BJ (cell line): ENCODE results near the gene FPR3. TPM values are rescaled to one million over a fixed set of nuclear protein-coding genes. Genes with fewer than 3 reads are reported as not detected.

Source experiments
- CTCF ChIA-PET: fragments of 350-600 bp; formaldehyde crosslinking; extraction: SDS; loops from one replicate; lab custom pipeline; 2021; ENCODE audit warnings: antibody characterized with exemption, inconsistent platforms; lab: Yijun Ruan, JAX
- POLR2A ChIA-PET: fragments of 300-600 bp; sonication (Branson Sonifier 250); formaldehyde crosslinking; extraction: SDS; loops from one replicate; lab custom pipeline; 2021; ENCODE audit warnings: antibody characterized with exemption; lab: Charles Lee
- DNase-seq: peaks from one replicate; pipeline ENCODE4 v3.0.0-alpha.2; 2011; ENCODE audit warnings: low read depth
- H3K27me3 ChIP-seq: 2 replicates; pipeline ENCODE4 v1.6.0; 2011; ENCODE audit warnings: low read length; ENCODE audit not compliant: control insufficient read depth, insufficient read depth
- H3K36me3 ChIP-seq: 2 replicates; pipeline ENCODE4 v1.5.1; 2011; ENCODE audit warnings: low read length; ENCODE audit not compliant: control insufficient read depth, insufficient read depth
- H3K4me3 ChIP-seq: 2 replicates; pipeline ENCODE4 v1.5.1; 2011; ENCODE audit warnings: low read depth, mild to moderate bottlenecking, control low read depth, low read length
- polyA plus RNA-seq: library from polyadenylated mRNA; depleted of rRNA; stranded (reverse); fragments of >200 nt; gene quantifications from 2 replicates; pipeline ENCODE4 v1.2.3, GENCODE V29; 2011
- TF ChIP-seq, protein P1 (sequence below): IDR thresholded peaks from 2 replicates; pipeline ENCODE4 v1.5.1; 2011; ENCODE audit warnings: low read depth, mild to moderate bottlenecking, control low read depth, inconsistent platforms, low read length, moderate library complexity; ENCODE audit not compliant: insufficient read depth

Gene FPR3
- polyA plus RNA-seq, 1 experiment: not detected

DNA sequence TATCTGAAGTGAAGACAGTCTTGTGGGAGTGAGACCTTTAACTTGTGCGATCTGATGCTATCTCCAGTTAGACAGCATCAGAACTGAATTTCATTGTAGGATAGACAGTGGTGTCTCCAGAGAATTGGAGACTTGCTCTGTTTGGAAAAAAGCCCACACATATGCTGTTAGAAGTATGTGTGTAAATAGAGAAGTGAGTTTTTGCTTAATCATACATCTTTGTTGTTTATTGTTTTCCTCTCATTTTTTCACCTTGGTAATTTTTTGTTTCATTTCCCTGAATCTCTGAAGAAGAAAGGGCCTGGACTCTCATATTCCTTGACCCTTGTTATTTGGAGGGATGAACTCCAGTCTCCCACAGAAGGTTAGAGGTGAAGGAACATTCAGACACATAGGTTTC is 21.8 kb downstream of the FPR3 start:
- no peak overlapping the region for H3K4me3 ChIP-seq
- no peaks in the 10 kb centered on the region for H3K27me3 ChIP-seq
- H3K36me3 ChIP-seq: no peaks in the 10 kb centered on the region
- DNase-seq: no peak
- ChIA-PET POLR2A (no interaction called here), CTCF (no interaction called here)
- TF ChIP-seq, protein P1, sequence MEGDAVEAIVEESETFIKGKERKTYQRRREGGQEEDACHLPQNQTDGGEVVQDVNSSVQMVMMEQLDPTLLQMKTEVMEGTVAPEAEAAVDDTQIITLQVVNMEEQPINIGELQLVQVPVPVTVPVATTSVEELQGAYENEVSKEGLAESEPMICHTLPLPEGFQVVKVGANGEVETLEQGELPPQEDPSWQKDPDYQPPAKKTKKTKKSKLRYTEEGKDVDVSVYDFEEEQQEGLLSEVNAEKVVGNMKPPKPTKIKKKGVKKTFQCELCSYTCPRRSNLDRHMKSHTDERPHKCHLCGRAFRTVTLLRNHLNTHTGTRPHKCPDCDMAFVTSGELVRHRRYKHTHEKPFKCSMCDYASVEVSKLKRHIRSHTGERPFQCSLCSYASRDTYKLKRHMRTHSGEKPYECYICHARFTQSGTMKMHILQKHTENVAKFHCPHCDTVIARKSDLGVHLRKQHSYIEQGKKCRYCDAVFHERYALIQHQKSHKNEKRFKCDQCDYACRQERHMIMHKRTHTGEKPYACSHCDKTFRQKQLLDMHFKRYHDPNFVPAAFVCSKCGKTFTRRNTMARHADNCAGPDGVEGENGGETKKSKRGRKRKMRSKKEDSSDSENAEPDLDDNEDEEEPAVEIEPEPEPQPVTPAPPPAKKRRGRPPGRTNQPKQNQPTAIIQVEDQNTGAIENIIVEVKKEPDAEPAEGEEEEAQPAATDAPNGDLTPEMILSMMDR: no peak

DNA sequence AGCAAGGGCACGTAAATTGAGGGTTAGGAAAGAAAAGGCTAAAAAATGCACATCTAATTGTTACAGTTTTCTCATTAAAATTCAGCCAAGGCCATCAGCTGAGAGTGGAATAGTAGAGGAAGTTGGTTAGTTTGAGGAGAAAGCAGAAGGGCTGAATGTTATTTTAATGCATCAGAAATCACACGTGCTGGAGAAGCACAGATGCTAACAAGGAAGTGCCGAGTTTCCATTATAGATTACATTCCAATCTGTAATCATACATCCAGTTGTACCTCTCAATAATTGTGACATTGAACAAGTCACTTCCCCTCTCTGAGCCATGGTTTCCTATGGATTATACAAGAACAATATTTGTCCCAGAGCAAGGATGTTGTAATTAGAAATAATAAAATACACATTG is 25.1 kb downstream of the FPR3 start:
- TF ChIP-seq, protein P1: no peak
- Histone ChIP-seq H3K36me3 (no peaks in the 10 kb centered on the region), H3K4me3 (no peak overlapping the region), H3K27me3 (no peaks in the 10 kb centered on the region)
- DNase-seq: no peak
- CTCF ChIA-PET: no interaction called here
- POLR2A ChIA-PET: no interaction called here

DNA sequence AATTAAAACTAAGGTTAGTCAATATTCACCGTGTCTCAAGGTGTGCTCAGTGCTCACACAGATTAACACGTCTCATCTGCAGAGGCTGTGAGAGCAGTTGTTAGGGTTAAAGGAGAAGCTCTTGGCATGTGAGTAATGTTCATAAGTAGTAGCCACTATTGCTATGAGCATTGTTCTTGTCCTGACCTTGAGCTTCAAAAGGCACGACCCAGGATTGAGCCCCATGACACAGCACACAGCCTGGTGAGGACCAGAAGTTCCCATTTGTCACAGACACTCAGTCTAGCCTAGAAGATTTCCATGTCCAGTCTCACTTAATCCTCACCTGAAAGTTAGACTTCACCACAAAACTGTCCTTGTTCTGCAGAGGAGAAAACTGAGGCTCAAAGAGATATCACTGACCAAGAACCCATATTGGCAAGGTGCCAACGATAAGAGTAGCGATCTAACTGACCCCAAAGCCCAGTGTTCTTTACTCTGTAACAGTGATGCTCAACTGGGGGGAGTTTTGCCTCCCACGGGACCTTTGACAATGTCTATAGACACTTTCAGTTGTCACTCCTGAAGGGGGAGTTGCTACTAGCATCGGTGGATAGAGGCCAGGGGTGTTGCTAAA is 26.0 kb downstream of the FPR3 start:
- CTCF ChIA-PET: no interaction called here
- no peaks in the 10 kb centered on the region for H3K36me3 ChIP-seq
- POLR2A ChIA-PET: no interaction called here

DNA sequence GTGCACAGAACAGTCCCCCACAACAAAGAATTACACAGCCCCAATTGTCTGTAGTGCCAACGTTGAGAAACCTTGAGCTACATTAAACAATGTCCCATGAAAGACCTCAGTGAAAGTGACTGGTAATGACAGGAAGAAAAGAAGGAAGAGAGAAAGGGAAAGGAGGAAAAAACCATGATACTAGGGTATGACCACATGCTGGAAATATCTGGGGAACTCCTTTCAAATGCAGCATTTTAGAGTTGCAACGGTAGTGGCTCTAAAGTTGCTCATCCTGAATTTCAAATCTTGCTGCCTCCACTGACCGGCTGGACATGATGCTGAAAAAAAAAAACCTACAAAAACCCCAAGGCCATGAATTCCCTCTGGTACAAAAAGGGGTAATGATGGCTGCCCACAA is 26.5 kb downstream of the FPR3 start:
- Histone ChIP-seq H3K27me3 (no peaks in the 10 kb centered on the region), H3K36me3 (no peaks in the 10 kb centered on the region), H3K4me3 (no peak overlapping the region)
- TF ChIP-seq, protein P1: no peak
- CTCF ChIA-PET: no interaction called here
- POLR2A ChIA-PET: no interaction called here
- DNase-seq: no peak

More for the DNA sequence above, 26.0 kb downstream of the FPR3 start:
- Histone ChIP-seq H3K4me3 (no peak overlapping the region), H3K27me3 (no peaks in the 10 kb centered on the region)
- TF ChIP-seq, protein P1: no peak
- no peak for DNase-seq

DNA sequence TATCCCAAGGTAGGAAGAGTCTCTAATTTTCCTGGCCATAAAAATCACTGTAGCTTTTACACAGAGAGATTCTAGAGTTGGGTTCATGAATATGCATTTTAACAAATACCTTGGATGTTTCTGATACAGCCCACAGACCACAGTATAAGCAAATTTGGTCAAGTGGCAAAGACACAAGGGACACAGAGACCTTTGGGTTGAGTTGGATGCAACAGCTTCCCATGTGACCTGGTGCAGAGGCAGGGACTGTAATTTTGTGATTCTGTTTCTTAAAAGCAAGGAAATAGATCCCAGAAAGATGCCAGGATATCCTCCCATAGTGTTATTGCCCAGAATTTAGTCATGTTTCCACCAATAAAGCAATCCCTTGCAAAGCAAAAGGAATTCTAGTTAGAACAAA is 27.0 kb downstream of the FPR3 start:
- Histone ChIP-seq H3K27me3 (no peaks in the 10 kb centered on the region), H3K36me3 (no peaks in the 10 kb centered on the region), H3K4me3 (no peak overlapping the region)
- no peak for DNase-seq
- TF ChIP-seq, protein P1: no peak
- ChIA-PET CTCF (no interaction called here), POLR2A (no interaction called here)
